GM18870 (cell line): ENCODE measurements around the gene RGMA.
"Not testable (repeated sequence)": the region's sequence is repeated elsewhere in the genome, so short reads cannot be mapped to it uniquely, and the experiment has no call there.

Experiments
- ATAC-seq: cut with Tn5 transposase; IDR thresholded peaks from one replicate; pipeline ENCODE4 v1.9.1; 2021; ENCODE audit warnings: moderate library complexity; ENCODE audit not compliant: unreplicated experiment

Gene RGMA

DNA sequence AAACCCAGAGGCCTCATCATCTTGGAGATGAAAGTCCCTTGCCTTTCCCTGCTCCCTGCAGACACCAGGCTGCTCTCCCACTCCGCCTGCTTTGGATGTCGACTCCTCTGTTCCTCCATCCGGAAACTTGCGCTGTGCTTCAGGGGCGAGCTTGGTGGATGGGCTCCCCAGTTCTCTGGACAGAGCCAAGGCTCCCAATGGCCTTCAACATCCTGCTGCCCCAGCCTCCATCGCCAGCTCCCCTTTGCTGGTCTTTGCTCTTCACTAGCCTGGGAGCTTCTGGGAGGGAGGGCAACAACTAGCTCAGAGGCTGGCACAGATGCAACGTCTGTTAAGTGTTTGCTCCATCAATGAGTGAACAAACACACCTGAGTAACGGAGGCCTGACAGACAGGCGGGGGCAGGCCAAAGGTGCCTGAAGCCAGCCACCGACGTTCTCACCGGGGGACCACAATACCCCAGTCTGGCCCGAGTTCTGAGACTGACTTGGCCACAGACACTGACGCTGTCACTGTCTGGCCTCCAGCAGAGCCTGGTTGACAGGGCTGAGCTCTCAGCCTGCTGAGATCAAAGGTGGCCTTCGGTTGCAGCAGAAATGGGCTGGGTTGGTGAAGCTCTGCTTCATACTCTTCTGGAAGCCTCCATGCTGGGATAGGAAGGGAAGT, 39.0 kb downstream of the RGMA start:
- ATAC-seq = no peak

DNA sequence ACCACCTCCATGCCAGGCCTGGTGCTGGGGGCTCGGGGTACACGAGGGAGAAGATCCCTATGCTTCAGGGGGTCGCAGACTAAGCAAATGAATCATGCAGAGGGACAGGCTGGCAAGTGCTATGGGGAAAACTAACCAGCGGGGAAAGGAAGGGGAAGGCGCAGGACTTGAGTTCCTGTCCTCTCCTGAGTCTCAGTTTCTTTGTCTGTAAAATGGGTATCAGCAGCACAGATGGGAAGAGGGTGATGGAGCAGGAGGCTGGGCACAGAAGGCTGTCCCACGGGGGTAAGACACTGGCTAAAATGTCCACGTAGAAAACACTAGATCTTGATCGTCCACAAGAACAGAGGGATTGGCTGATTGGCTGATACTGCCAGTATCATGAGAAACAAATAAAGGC, 39.8 kb downstream of the RGMA start:
- ATAC-seq = no peak

GRCh38 chr15:93048759-93049161, 40.3 kb downstream of the RGMA start:
- no peak for ATAC-seq

- ATAC-seq = no peak
Measured at GRCh38 chr15:93048426-93048721, 40.6 kb downstream of the RGMA start.

DNA sequence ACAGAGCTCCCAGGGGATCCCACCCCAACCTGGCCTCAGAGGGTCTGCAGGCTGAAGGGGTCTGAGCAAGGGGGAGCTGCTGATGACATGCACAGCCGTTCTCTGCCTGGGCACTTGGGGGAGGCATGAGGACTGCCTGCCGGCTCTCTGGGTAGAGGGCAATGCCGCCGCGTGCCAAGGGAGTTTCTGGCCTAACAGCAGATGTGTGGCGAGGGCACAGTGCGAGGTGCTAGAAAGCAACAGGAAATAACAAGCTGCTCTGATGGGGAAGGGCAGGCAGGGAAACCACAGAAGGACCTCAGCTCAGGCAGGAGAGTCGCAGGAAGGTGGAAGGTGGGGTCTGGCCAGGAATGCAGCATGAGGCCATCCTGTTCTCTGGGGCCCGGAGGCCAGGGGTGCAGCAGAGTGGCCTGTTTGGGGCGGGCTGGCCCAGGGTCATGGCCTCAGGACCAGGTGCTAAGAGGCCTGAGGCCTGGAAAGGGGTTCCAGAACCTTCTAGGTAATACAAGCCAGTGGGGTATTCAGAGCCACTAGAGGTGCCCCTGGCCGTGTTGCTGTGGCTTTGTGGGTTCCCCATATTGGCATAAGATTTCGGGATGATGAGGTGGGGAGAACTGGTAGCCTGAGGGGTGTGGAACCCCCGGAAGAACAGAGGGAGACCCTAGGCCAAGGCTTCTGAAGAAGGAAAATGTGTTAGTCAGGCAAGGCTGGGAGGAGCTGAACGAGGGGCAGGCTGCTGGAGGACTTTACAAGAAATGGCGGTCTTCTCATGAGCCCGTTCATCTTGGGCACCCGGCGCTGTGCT, 41.2 kb downstream of the RGMA start:
- ATAC-seq = no peak

DNA sequence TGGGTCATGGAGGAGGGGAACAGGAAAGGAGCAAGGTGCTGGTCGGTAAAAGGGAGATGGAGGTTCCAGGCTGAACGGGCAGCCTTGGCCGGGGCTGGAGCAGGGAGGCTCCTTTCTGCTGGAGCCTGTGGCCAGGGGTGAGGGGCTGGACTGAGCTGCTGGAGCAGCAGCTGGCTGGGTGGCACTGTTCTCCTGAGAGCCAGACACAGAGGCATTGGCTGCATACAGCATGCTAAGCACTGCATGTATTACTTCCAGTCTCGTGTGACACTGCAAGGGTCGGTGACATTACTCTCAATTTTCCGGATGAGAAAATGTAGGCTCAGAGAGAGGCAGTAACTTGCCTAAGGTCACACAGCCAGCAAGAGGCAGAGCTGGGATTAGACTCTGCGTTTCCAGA, 42.3 kb downstream of the RGMA start:
- no peak for ATAC-seq

GRCh38 chr15:93046120-93046519, 42.9 kb downstream of the RGMA start:
- no peak for ATAC-seq

- ATAC-seq = no peak
Measured at GRCh38 chr15:93045191-93045785, 43.7 kb downstream of the RGMA start.

DNA sequence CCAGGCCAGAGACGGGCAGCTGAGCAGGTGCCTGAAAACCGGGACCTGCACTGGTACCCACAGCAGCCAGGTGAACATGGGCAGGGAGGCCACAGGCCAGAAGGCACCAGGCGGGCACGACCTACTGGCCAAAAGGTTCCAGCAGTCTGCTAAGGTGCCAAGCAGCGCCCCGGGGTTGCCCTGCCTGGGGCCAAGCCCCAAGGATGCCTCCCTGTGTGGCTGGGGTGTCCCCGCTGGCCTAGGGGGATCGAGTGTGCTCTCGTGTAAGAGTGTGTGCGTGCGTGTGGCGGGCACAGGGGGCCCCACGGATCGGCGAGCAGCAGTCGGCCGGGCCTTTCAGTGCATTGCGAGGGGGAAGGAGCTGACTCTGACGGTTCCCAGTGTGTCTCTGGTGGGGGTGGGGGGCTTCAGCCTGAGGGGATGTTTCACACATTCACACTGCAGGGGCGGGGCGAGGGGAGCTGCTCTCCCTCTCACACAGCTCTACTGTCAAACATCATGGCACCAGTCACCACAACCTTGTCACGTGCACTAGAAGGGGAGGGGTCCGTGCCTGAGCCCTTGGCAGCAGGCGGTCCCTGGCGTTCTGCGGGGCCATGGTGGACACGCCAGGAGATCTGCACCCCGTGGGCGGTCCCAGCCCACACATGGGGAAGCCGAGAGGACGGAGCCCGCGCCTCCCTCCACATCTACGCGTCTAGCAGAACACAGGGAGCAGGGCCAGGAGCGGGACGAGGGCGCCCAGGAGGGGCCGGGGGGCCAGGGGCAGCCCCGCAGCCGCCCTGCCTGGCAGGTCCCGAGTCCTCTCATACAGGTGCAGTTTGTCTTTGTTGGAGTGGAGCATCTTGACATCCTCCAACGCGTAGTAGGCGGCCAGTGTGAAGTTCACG, 44.5 kb downstream of the RGMA start:
- no peak for ATAC-seq

- no peak for ATAC-seq
Measured at GRCh38 chr15:93043621-93044300, 45.2 kb downstream of the RGMA start.

DNA sequence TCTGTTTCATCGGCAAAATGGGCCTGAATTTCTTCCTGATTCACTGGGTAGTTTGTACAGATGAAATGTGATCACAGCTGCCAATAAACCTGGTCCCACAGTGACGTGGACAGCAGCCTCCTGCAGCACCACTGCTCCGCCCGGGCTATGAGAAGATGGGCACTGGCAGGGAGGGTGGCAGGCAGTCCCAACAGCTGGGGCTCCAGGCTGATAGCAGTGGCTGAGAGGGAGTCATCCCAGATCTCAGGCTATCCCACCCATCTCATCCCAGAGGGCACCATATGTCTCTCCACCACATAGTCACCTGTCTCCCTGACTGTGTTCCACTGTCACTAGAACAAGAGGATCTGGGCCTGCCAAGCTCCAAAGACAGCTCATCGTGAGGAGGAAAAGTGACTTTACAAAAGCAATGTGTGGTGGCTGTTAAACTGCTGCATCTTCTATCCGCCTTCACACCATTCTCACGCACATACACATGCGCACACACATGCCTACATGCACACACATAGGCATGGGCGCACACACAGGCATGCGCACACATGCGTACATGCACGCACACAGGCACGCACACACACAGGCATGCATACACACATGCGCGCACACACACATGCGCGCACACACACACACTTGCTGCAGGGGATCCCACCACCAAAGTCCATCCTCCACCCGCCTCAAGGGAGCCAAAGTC, 46.2 kb downstream of the RGMA start:
- ATAC-seq = no peak

- ATAC-seq = no peak
Measured at GRCh38 chr15:93042211-93042610, 46.8 kb downstream of the RGMA start.

- no peak for ATAC-seq
Measured at GRCh38 chr15:93041159-93041547, 47.9 kb downstream of the RGMA start.

GRCh38 chr15:93040288-93041158, 48.5 kb downstream of the RGMA start:
- ATAC-seq = no peak

- not testable (repeated sequence) for ATAC-seq
Measured at GRCh38 chr15:93039562-93040287, 49.3 kb downstream of the RGMA start.

GRCh38 chr15:93037820-93038705, 50.9 kb downstream of the RGMA start:
- no peak for ATAC-seq

GRCh38 chr15:93036951-93037819, 51.8 kb downstream of the RGMA start:
- ATAC-seq = no peak
